H9 (cell line): Measurements from ENCODE around the gene CPT1A. TPM values are rescaled to one million over a fixed set of nuclear protein-coding genes. Genes with fewer than 3 reads are reported as not detected.

ENCODE experiments used
- DNase-seq: peaks from one replicate; pipeline ENCODE4 v3.0.0-alpha.2; 2017
- H2AFZ ChIP-seq: one replicate; pipeline ENCODE4 v1.6.1; 2013; ENCODE audit warnings: mild to moderate bottlenecking, low read length, control low read depth, moderate library complexity
- H2AK5ac ChIP-seq: 2 replicates; pipeline ENCODE4 v1.6.1; 2013; ENCODE audit warnings: low read length, control low read depth, mixed read lengths; ENCODE audit not compliant: insufficient read length
- H2BK120ac ChIP-seq: one replicate; pipeline ENCODE4 v1.6.1; 2013; ENCODE audit warnings: low read depth, mild to moderate bottlenecking, low read length, control low read depth, inconsistent platforms; ENCODE audit not compliant: poor library complexity, severe bottlenecking
- H2BK12ac ChIP-seq: 2 replicates; pipeline ENCODE4 v1.6.1; 2013; ENCODE audit warnings: low read length, control low read depth, mixed read lengths, low read depth; ENCODE audit not compliant: insufficient read length
- H2BK15ac ChIP-seq: 2 replicates; pipeline ENCODE4 v1.6.1; 2013; ENCODE audit warnings: low read depth, low read length, control low read depth
- H2BK20ac ChIP-seq: one replicate; pipeline ENCODE4 v1.6.1; 2013; ENCODE audit warnings: low read depth, mild to moderate bottlenecking, low read length, control low read depth, inconsistent platforms; ENCODE audit not compliant: poor library complexity, severe bottlenecking
- H2BK5ac ChIP-seq: 2 replicates; pipeline ENCODE4 v1.6.1; 2013; ENCODE audit warnings: low read length, control low read depth, mixed read lengths; ENCODE audit not compliant: insufficient read length
- H3K14ac ChIP-seq: 2 replicates; pipeline ENCODE4 v1.6.1; 2013; ENCODE audit warnings: low read length, control low read depth; ENCODE audit not compliant: insufficient read depth
- H3K18ac ChIP-seq: 2 replicates; pipeline ENCODE4 v1.6.1; 2013; ENCODE audit warnings: low read depth, mild to moderate bottlenecking, mixed read lengths, low read length, control low read depth; ENCODE audit not compliant: insufficient read length
- H3K23ac ChIP-seq: 2 replicates; pipeline ENCODE4 v1.6.1; 2013; ENCODE audit warnings: low read length, control low read depth, mixed read lengths, low read depth; ENCODE audit not compliant: insufficient read length
- H3K23me2 ChIP-seq: 2 replicates; pipeline ENCODE4 v1.6.1; 2013; ENCODE audit warnings: low read depth, mild to moderate bottlenecking, mixed read lengths, low read length, control low read depth; ENCODE audit not compliant: insufficient read length, poor library complexity, severe bottlenecking
- H3K27ac ChIP-seq: 2 replicates; pipeline ENCODE4 v1.5.1; 2013; ENCODE audit warnings: low read length, control low read depth, mixed read lengths, low read depth; ENCODE audit not compliant: insufficient read length
- H3K27me3 ChIP-seq: 2 replicates; pipeline ENCODE4 v1.6.1; 2013; ENCODE audit warnings: low read length, control low read depth, inconsistent platforms; ENCODE audit not compliant: insufficient read depth
- H3K4ac ChIP-seq: 2 replicates; pipeline ENCODE4 v1.6.1; 2013; ENCODE audit warnings: low read depth, mild to moderate bottlenecking, control low read depth, inconsistent platforms, low read length, moderate library complexity
- H3K4me1 ChIP-seq: 2 replicates; pipeline ENCODE4 v1.6.1; 2013; ENCODE audit warnings: low read length, control low read depth, inconsistent platforms; ENCODE audit not compliant: insufficient read depth
- H3K4me2 ChIP-seq: 2 replicates; pipeline ENCODE4 v1.6.1; 2013; ENCODE audit warnings: low read length, control low read depth, mixed read lengths; ENCODE audit not compliant: insufficient read length, insufficient read depth
- H3K56ac ChIP-seq: 2 replicates; pipeline ENCODE4 v1.6.1; 2013; ENCODE audit warnings: low read depth, mild to moderate bottlenecking, mixed read lengths, low read length, control low read depth; ENCODE audit not compliant: insufficient read length
- H3K79me1 ChIP-seq: 2 replicates; pipeline ENCODE4 v1.6.1; 2013; ENCODE audit warnings: low read depth, mild to moderate bottlenecking, moderate library complexity, low read length, control low read depth, inconsistent platforms; ENCODE audit not compliant: insufficient read depth, poor library complexity, severe bottlenecking
- H3K79me2 ChIP-seq: 2 replicates; pipeline ENCODE4 v1.6.1; 2013; ENCODE audit warnings: low read length, control low read depth, inconsistent platforms; ENCODE audit not compliant: insufficient read depth
- H3K9ac ChIP-seq: 2 replicates; pipeline ENCODE4 v1.6.1; 2013; ENCODE audit warnings: low read length, control low read depth, mixed read lengths; ENCODE audit not compliant: insufficient read length; ENCODE audit errors: extremely low read depth
- H3K9me3 ChIP-seq: one replicate; pipeline ENCODE4 v1.6.1; 2013; ENCODE audit warnings: low read depth, low read length, inconsistent platforms; ENCODE audit not compliant: control insufficient read depth
- H3T11ph ChIP-seq: one replicate; pipeline ENCODE4 v1.6.1; 2013; ENCODE audit warnings: mild to moderate bottlenecking, low read length, control low read depth, inconsistent platforms
- H4K20me1 ChIP-seq: one replicate; pipeline ENCODE4 v1.6.1; 2013; ENCODE audit not compliant: control insufficient read depth, insufficient read length, insufficient read depth
- H4K5ac ChIP-seq: 2 replicates; pipeline ENCODE4 v1.6.1; 2013; ENCODE audit warnings: low read depth, mild to moderate bottlenecking, mixed read lengths, low read length, control low read depth; ENCODE audit not compliant: insufficient read length
- H4K8ac ChIP-seq: replicated peaks from 2 replicates; pipeline ENCODE4 v1.6.1; 2013; ENCODE audit warnings: low read length, control low read depth, mixed read lengths, low read depth; ENCODE audit not compliant: insufficient read length
- H4K91ac ChIP-seq: 2 replicates; pipeline ENCODE4 v1.6.1; 2013; ENCODE audit warnings: low read depth, mild to moderate bottlenecking, moderate library complexity, mixed read lengths, low read length, control low read depth; ENCODE audit not compliant: insufficient read length
- H3K27ac Mint-ChIP-seq, 3 experiments: 2 replicates in 2 of 3; 3 replicates in 1 of 3; pipeline ENCODE4 v1.8.0; 2020 to 2021; ENCODE audit warnings: mixed read lengths in 3 of 3, mild to moderate bottlenecking in 1 of 3, moderate library complexity in 1 of 3
- H3K27me3 Mint-ChIP-seq: 2 replicates; pipeline ENCODE4 v1.8.0; 2021; ENCODE audit warnings: low read depth, mild to moderate bottlenecking, moderate library complexity, mixed read lengths
- H3K36me3 Mint-ChIP-seq, 3 experiments: 2 replicates in 2 of 3; 3 replicates in 1 of 3; pipeline ENCODE4 v1.8.0; 2020 to 2021; ENCODE audit warnings: low read depth in 3 of 3, mixed read lengths in 3 of 3; ENCODE audit not compliant: insufficient read depth in 1 of 3
- H3K4me1 Mint-ChIP-seq, 2 experiments: 2 replicates each; pipeline ENCODE4 v1.8.0; 2020; ENCODE audit warnings: mixed read lengths in 2 of 2
- H3K4me3 Mint-ChIP-seq, 2 experiments: 2 replicates in 1 of 2; 3 replicates in 1 of 2; pipeline ENCODE4 v1.8.0; 2020 to 2021; ENCODE audit warnings: mild to moderate bottlenecking in 2 of 2, mixed read lengths in 2 of 2, moderate library complexity in 1 of 2
- H3K9me3 Mint-ChIP-seq, 2 experiments: 2 replicates in 1 of 2; 3 replicates in 1 of 2; pipeline ENCODE4 v1.8.0; 2020; ENCODE audit warnings: mild to moderate bottlenecking in 2 of 2, mixed read lengths in 2 of 2, moderate library complexity in 1 of 2
- CTCF ChIP-seq: fragments of 200-600 bp; sonication (generic); conservative IDR thresholded peaks from 3 replicates; pipeline ENCODE4 v1.8.0; 2021; ENCODE audit warnings: antibody characterized with exemption, mild to moderate bottlenecking
- WGBS: extraction: QIAGEN DNeasy Blood & Tissue Kit; methylation state at CpG from one replicate; pipeline ENCODE4 v1.1.7; 2013; ENCODE audit warnings: missing lambda C conversion rate, low lambda C conversion rate, mixed read lengths; ENCODE audit not compliant: insufficient read length; ENCODE audit errors: extremely low coverage; 5-methylcytosine and 5-hydroxymethylcytosine counted together
- total RNA-seq: library from RNA; stranded (reverse); gene quantifications from 2 replicates; pipeline ENCODE4 v1.2.1, GENCODE V29; 2021

The CPT1A gene
- total RNA-seq, 1 experiment from 2014 or later = 7.5 TPM

DNA sequence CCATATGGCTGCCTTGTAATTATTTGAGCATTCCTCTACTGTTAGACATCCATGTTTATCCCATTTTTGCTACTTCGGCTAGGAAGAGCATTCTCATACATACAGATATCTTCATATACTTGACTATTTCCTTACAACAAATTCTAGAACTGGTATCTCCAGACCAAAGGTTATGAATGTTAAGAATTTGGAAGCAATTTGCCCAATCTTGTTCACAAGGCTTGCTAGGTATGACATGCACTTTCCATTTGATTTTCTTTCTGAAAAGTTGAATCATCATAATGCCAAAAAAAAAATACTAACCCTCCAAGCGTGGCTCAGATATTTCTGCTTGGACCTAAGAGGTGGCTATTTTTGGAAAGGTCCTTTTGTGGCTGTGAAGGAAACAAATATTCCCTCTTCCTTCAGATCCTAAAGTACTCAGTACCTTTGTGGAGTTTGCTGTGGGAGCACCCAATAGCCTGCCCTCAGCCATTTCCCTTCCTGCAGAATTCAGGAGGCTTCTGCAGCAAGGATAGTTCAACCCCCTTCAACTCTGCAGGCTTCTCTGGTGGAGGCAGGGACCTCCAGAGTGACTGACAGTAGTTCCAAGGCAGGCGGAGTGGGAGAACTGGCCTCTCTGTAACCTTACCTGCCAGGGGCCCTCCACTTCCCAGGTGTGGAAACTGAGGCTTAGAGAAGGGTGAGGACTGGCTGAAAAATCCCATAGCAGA, 22.0 kb upstream of the CPT1A start:
- H4K8ac ChIP-seq = no peak overlapping the region
- H3K27ac ChIP-seq = no peak overlapping the region
- no peaks in the 10 kb centered on the region for H3K27me3 ChIP-seq
- H3K4me1 Mint-ChIP-seq = peaks cover 8 to 19% of the 10 kb centered on the region in 2 experiments
- H3K18ac ChIP-seq = no peak overlapping the region
- no peak overlapping the region for H2BK20ac ChIP-seq
- H3K79me2 ChIP-seq = no peaks in the 10 kb centered on the region
- no peak for TF ChIP-seq CTCF
- no peak overlapping the region for H2AK5ac ChIP-seq
- H4K20me1 ChIP-seq = no peaks in the 10 kb centered on the region
- no peak overlapping the region for H3K56ac ChIP-seq
- no peak overlapping the region for H3K4me3 Mint-ChIP-seq
- no peak overlapping the region for H3K9ac ChIP-seq
- no peak for DNase-seq
- no CpG with 5 or more reads among the region's 3 CpGs for WGBS
- H2BK120ac ChIP-seq = no peak overlapping the region
- H3K4me2 ChIP-seq = no peak overlapping the region
- H2BK15ac ChIP-seq = no peak overlapping the region
- H3K27ac Mint-ChIP-seq = no peak overlapping the region
- no peak overlapping the region for H4K91ac ChIP-seq
- H3K23me2 ChIP-seq = no peaks in the 10 kb centered on the region
- H2AFZ ChIP-seq = no peak overlapping the region
- no peak overlapping the region for H4K5ac ChIP-seq
- no peaks in the 10 kb centered on the region; the same call in 1 of the 2 replicates for H3K4me1 ChIP-seq
- peaks cover 10% of the 10 kb centered on the region for H3K27me3 Mint-ChIP-seq
- no peak overlapping the region for H3T11ph ChIP-seq
- no peak overlapping the region for H2BK12ac ChIP-seq
- H3K4ac ChIP-seq = no peak overlapping the region
- no peak overlapping the region for H2BK5ac ChIP-seq
- H3K9me3 ChIP-seq = no peaks in the 10 kb centered on the region
- no peaks in the 10 kb centered on the region for H3K79me1 ChIP-seq
- H3K9me3 Mint-ChIP-seq = peaks cover 12 to 14% of the 10 kb centered on the region in 2 experiments; a peak in 4 of 5 replicates
- H3K36me3 Mint-ChIP-seq = peaks cover 1 to 8% (median 5%) of the 10 kb centered on the region in 3 experiments; a peak in 4 of 7 replicates
- no peak overlapping the region for H3K23ac ChIP-seq
- H3K14ac ChIP-seq = no peak overlapping the region; the same call in 1 of the 2 replicates
